Esophagus mucosa (tissue), 1 donor: Measurements from ENCODE around the gene CPT1C. TPM values are rescaled to one million over a fixed set of nuclear protein-coding genes. Genes with fewer than 3 reads are reported as not detected.

Experiments used
- ATAC-seq: fragments of 200-7000 bp; cut with Tn5 transposase; one replicate; pipeline ENCODE4 v1.9.1; 2020
- total RNA-seq: library from RNA; stranded (reverse); gene quantifications from one replicate; pipeline ENCODE4 v1.2.4, GENCODE V29; 2023
- donor health status: DM: yes; HTN: yes; CAD: no.

CPT1C gene
- total RNA-seq, 1 donor from 2014 or later: 1.1 TPM

DNA sequence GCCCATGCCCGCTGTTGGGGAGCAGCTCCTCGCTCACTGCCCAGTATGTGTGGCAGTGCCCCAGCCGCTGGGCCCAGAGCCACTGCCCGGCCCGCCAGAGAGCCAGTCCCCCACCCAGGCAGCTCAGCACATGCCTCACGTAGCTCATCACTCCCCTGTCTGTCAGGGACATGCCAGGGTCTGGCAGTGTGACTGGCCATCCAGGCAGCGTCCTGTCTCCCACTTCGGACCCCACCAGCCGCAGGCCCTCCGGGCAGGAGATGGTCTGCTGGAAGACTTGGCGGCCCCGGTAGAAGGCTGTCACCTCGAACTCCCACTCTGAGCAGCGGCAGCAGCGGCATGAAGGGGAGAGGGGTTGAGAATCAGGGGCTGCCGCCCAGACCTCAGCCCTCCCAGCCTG lies 28.9 kb upstream of the CPT1C start:
- ATAC-seq: no peak

DNA sequence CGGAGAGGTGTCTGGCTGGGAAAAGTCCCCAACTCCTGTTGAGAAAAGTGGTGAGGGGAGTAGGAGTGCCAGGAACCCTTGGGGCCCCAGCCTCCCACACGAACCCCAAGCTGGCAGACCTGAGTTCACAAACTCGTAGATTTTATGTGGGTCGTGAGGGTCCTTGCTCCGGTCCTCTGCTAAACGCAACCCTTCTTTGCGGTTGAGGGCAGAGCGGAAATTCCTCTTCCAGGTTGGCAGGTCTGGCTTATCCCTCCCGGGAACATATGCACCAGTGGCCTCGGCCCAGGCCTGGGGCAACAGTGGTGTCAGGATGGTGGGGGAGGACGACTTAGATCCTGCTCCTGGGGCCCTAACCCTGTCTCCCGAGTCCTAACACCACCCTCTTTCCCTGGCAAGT lies 27.7 kb upstream of the CPT1C start:
- ATAC-seq: no peak

DNA sequence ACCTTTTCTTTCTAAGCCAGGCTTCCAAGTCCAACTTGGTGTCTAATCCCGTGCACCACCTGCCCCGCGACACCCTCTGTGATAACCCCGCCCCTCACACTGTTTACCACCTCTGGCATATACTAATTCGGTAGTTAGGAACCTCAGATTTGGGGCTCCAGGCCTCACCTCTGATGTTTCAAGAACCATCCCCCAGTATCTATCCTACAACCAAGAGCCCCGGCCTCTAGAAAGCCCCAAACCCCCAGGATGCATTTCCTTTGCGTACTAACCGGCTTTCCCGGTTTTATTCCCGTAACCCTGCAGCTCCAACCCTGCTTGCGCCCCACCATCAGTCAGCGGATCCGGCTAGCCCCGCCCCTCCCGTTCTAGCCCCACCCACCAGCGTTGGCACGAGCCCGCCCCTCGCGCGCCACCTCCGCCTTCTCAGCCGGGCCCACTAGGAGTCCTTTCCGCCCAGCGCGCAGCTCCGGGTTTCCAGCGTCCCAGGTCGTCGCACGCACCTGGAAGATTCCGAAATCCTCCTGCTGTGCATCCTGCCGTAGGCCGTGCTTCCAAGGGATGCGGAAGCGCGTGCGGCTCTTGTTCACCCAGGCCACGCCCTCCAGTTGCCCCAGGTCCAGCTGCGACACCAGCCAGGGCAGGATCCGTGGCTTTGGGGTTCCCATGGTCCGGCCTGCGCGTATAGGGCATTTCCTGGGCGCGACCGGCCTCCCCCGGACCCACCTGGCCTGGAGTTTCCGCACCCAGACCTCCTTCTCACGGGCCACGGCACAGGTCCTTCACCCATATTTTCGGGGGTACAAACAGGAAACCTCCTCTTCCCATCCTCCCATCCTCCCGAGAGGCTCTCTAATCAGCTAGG lies 26.5 kb upstream of the CPT1C start:
- ATAC-seq: peak; percentile 78

DNA sequence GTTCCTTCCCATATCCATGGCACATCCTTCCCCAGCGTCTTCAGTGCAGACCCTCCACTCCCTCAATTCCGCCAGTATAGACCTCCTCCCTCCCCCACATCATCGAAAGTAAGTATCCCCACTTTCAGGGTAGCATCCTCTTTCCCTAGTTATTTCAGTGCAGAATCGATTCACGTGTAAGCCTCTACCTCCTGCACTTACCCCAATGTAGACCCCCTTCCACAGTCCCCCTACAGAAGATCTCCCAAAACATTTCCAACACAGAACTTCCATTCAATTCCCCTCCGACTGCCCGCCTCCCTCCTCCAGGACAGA lies 25.9 kb upstream of the CPT1C start:
- no peak for ATAC-seq

GRCh38 chr19:49665351-49666119 lies 25.4 kb upstream of the CPT1C start, which contains the start of the genes BCL2L12 and IRF3:
BCL2L12 (plus strand) TSS chr19:49665933; CDS start chr19:49666693, 760 bp downstream.
IRF3 (minus strand) TSS chr19:49665857; CDS start chr19:49664838, 1,019 bp downstream.
- peak; percentile 81 for ATAC-seq

DNA sequence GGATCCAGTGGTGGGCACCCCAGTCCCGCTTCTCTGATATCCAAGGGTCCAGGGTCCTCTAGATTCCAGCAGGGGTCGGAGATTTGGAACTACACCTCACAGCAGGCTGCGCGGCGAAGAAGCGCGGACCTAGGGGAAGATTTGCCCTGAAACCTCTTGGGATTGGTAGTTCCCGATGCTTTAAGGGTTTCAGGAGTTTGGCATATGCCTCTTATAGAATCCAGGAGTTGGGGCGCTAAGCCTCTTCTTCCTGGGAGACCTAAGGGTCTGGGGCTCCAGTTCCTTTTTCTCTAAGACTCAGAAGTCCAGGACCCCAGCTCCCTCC lies 24.8 kb upstream of the CPT1C start:
- ATAC-seq: no peak

DNA sequence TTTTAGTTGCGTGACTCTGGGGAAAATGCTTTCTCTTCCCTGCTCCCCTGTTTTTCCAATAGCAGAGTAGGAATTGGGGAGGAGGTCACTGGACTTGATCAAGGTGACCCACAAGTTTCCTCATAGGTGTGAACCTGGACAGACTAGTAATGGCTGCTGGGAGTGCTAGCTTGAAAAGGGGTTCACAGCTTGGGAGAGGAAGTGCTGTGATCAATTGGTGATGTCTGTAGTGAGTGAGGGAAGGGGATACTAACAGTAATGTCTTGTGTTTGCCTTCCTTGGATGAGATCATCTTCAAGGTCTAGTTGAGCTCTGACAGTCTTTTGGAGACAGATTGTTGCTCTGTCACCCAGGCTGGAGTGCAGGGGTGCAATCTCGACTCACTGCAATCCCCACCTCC lies 23.4 kb upstream of the CPT1C start:
- no peak for ATAC-seq

GRCh38 chr19:49669516-49669915 lies 21.4 kb upstream of the CPT1C start:
- no peak for ATAC-seq

DNA sequence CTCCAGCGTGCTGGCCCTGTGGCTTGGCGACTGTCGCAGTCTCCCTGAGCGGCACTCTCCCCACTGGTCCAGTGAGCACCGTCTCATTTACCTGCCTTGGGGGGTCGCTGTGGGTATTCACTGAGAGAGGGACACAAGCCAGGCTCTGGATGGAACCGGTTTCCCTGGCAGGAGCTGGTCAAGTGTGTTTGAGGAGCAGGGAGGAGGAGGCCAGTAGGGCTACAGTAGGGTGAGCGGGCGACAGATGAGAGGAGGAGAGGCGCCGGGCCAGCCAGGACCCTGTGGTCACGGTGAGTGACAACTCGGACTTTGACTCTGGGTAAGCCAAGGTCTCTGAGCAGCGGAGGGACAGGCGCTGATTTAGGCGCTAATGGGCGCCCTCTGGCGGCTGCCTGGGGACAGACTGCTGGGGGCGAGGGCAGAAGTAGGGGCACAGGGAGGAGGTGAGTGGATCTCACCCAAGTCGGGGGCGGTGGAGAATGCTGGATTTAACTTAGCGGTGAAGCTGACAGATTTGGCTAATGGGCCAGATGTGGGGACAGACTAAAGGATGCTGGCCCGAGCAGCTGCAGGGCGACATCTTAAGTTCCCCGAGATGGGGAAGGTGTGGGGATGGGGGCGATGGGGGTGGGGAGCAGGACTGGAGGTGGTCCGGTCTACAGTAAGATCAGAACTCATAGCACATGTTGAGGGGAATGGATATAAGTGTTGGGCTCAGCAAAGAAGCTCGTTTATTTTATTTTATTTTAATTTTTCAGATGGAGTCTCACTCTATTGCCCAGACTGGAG lies 18.6 kb upstream of the CPT1C start:
- no peak for ATAC-seq

- peak; percentile 32 for ATAC-seq
Measured at GRCh38 chr19:49676136-49676783, 14.7 kb upstream of the CPT1C start.

GRCh38 chr19:49676784-49677230 lies 14.1 kb upstream of the CPT1C start:
- peak; percentile 87 for ATAC-seq

DNA sequence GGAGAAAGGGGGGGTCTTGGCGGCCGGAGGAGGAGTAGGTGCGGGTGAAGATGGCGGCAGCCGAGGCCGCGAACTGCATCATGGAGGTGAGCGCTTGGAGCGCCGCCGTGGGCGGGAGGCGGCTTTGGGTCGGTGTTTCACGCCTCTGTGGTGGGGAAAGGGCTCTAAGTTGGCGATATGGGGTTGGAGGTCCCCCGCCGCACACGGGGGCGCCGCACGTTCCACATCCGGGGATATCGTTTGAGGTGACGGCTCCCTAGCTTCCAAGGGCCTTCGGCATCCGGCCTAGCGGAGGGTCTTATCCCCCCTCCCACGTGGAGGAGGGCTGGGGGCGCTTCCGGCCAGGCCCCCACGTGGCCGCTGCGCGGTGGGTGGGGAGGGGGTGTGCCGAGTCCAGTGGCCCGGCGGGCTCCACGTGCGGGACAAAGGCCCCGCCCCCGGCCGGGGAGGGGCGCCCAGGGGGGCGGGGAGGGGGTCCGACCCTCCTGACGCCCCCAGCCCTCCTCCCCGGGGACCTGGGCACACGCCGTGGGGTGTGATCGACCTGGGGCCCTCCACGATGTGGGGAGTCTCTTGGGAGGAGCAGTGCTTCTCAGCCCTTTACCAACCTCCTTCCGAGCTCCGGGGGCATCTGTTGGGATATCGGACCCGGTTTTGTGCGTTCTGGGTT lies 13.6 kb upstream of the CPT1C start, which contains the start of gene PRMT1:
Gene PRMT1, plus strand, starts transcription at position 41 of the 670 bp plus-strand sequence. Its CDS starts 10 bp downstream, at position 51.
- peak; percentile 10 for ATAC-seq

- peak; percentile 5 for ATAC-seq
Measured at GRCh38 chr19:49677901-49678674, 12.8 kb upstream of the CPT1C start.

DNA sequence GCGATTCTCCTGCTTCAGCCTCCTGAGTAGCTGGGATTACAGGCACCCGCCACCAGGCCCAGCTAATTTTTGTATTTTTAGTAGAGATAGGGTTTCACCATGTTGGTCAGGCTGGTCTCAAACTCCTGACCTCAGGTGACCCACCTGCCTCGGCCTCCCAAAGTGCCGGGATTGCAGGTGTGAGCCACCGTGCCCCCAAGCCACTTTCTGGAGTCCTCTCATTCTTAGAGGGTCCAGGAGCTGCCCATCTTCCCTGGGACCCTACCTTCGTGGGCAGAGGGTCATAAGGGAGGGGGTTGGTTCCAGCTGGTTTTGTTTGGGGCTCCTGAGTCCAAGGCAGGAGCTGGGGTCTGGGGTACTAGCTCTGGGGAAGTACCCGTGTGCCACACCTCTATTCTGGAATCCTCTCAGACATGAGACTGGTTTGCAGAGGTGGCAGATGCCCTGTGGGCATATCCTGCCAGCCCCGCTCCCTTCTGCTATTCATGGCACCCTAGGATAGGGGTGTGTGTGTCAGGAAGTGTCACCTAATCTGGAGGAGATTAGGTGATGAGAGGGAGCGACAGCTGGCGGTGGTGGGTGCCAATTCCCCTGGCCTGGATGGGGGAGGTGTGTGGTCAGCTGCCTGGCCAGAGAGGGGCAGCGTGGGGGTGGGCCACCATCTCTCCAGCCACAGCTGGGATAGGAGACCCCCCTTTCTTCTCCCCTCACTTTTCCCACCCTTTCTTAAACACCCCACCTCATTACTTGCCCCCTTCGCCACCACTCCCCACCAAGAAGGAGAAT lies 11.7 kb upstream of the CPT1C start:
- ATAC-seq: no peak

DNA sequence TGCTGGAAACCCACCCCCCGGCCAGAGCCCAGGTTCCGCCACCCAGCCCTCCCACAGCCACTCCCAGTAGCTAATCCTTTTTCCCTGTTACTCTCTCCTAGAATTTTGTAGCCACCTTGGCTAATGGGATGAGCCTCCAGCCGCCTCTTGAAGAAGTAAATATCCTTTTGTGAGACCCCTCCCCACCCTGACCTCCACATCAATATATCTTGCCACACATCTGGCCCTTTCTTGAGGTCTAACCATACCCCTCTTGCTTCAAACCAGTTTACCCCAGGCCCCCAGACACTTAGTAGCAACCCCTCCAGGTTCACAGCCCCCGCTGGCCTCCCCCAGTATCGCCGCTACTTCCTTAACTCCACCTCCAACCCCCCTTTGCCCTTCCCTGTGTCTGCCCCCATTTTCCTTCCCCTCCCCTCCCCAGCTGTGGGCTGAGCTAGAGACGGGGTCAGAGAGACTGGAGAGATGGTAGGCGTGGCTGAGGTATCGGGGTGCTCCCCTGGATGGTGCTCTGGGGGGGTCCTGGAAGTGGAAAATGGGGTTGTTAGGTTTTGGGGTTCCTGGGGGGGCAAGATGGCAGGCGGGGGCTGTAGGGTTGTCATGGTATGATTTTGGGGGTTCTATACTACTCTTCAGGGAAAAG lies 11.0 kb upstream of the CPT1C start:
- no peak for ATAC-seq

DNA sequence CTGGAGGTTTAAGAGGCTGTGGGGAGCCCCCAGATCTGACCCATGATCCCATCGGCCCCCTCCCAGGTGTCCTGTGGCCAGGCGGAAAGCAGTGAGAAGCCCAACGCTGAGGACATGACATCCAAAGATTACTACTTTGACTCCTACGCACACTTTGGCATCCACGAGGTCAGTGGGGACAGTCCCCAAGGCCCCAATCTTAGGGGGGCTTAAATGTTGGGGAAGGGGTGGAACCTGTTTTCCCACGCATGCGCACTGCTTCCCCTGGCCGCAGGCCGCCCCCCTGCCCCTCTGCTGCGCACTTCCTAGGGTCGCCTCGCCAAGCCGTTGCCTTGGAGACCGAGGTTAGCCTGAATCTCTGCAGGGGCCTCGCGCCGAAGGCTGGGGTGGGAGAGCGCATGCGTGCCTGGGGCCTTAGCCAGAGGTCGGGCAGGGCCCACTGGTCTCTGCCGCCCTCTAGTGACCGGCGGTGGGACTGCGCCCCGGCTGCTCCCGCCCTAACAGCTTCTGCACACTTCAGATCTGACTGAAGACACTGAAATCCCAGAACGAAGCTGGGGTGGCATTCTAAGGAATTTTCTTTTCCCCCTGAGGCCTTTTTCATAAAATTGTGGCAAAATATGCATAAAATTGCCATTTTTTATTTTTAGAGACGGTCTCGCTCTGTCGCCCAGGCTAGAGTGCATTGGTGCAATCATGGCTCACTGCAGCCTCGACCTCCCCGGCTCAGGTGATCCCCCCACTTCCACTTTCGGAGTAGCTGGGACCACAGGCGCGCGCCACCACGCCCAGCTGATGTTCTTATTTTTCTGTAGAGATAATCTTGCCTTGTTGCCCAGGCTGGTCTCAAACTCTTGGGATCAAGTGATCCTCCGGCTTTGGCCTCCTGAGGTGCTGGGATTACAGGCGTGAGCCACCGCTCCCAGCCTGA lies 10.2 kb upstream of the CPT1C start:
- ATAC-seq: peak; percentile 38

- no peak for ATAC-seq
Measured at GRCh38 chr19:49681830-49682229, 9.1 kb upstream of the CPT1C start.

GRCh38 chr19:49682274-49682673 lies 8.6 kb upstream of the CPT1C start:
- ATAC-seq: no peak
